ENCODE results near the gene CELA3A.
"Not testable (repeated sequence)": the region's sequence is repeated elsewhere in the genome, so short reads cannot be mapped to it uniquely, and the experiment has no call there.

- TF ChIP-seq CTCF (IDR thresholded peaks at IDR 0.05 in 4 of 5, conservative IDR thresholded peaks at IDR 0.05 in 1 of 5); POLR2A (IDR thresholded peaks at IDR 0.05): not testable (repeated sequence)
These were observed 23.2 kb upstream of the CELA3A start for GRCh38 chr1:21978209-21978608.
